ENCODE measurements around the gene PARVB.

PARVB gene

DNA sequence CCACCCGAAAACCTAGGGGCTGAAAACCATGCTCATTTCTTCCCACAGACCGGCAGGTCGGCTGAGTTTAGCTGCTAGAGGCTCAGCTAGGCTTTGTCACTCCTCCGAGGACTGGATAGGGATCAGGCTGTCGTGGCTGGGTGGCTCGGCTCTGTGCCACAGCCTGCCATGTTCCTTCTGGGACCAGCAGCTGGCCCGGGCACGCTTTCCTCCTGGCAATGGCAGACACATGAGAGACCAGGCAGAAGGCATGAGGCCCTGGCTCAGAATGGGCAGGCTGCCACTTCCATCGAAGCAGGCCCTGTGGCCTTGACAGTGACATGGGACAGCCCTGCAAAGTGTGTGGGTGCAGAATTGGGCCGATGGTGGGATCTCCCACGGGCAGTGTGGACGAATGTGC, 177.6 kb downstream of the PARVB start:
- DNase-seq (ENCODE audit: low spot score) = no peak
- Histone ChIP-seq H3K23ac (ENCODE audit: low read depth, low read length, poor library complexity) (peak overlapping the region; percentile 3), H2BK120ac (ENCODE audit: low read depth, low read length) (peak overlapping the region; percentile 48), H3K14ac (ENCODE audit: low read length) (no peak overlapping the region), H2BK5ac (ENCODE audit: low read length) (no peak overlapping the region), H3K4me1 (ENCODE audit: control insufficient read depth in 2 of 2, insufficient read depth in 1 of 2, low read depth in 1 of 2, low read length in 2 of 2) (peaks cover 0 to 2% of the 10 kb centered on the region in 2 donors), H2AFZ (ENCODE audit: low read length) (no peak overlapping the region), H2AK5ac (ENCODE audit: low read depth, low read length) (peak overlapping the region; percentile 81), H3K4ac (ENCODE audit: low read length) (no peak overlapping the region), H4K8ac (ENCODE audit: low read depth, low read length) (no peak overlapping the region), H3K36me3 (replicated peaks in 1 of 2; ENCODE audit: control insufficient read depth in 2 of 2, insufficient read depth in 2 of 2, low read length in 2 of 2) (no peaks in the 10 kb centered on the region), H2BK12ac (ENCODE audit: low read length) (no peak overlapping the region), H3K79me1 (ENCODE audit: low read depth, low read length) (peaks cover 2% of the 10 kb centered on the region), H4K91ac (ENCODE audit: low read depth, low read length, poor library complexity) (no peak overlapping the region), H3K27me3 (ENCODE audit: control insufficient read depth in 3 of 3, insufficient read depth in 3 of 3, low read depth in 1 of 3, low read length in 3 of 3) (peaks cover 0 to 32% (median 0%) of the 10 kb centered on the region in 3 experiments), H3K4me2 (ENCODE audit: insufficient read depth, low read length, poor library complexity, severe bottlenecking) (no peak overlapping the region), H3K18ac (ENCODE audit: low read length) (peak overlapping the region; percentile 44), H2BK15ac (ENCODE audit: low read length) (peak overlapping the region; percentile 82), H3K27ac (replicated peaks; ENCODE audit: low read length) (no peak overlapping the region), H3K9ac (ENCODE audit: low read depth, low read length, poor library complexity) (peak overlapping the region; percentile 45), H3K9me3 (replicated peaks in 1 of 2; ENCODE audit: control insufficient read depth in 2 of 2, insufficient read depth in 1 of 2, low read depth in 1 of 2, low read length in 2 of 2) (no peaks in the 10 kb centered on the region), H3K4me3 (ENCODE audit: low read length in 2 of 2) (no peak overlapping the region)
- no CpG with 5 or more reads among the region's 12 CpGs for WGBS, 2 donors (ENCODE audit: extremely low coverage in 2 of 2, insufficient read length in 2 of 2, insufficient replicate concordance in 1 of 2)

DNA sequence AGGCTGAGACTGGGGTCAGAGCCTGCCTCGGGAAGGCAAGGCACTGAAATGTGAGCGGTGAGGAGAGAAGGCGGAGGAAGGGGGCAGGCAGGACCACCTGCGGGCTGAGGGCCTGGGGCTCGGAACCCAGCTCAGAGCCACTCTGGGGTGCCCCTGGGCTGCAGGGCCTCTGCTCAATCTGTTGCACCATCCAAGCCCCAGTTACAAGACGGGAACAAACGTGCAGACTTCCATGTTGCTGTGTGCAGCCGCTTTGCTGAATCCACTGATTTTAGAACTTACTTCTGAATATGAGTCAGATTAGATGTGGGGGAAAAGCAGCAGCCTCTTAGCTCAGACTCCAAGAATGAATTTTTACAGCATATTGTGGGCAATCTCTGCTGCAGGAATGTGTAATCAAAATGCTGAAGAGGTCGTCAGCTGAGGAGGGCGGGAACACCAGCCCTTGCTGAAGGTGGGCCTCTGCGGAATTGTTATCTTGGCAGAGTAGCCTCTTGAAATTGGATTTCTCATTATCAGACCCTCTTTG, 178.2 kb downstream of the PARVB start:
- H2AK5ac ChIP-seq (ENCODE audit: low read depth, low read length) = no peak overlapping the region
- no peaks in the 10 kb centered on the region for H3K36me3 ChIP-seq (replicated peaks in 1 of 2; ENCODE audit: control insufficient read depth in 2 of 2, insufficient read depth in 2 of 2, low read length in 2 of 2)
- no peak overlapping the region for H2BK12ac ChIP-seq (ENCODE audit: low read length)
- H3K18ac ChIP-seq (ENCODE audit: low read length) = peak overlapping the region; percentile 44
- peak overlapping the region; percentile 82 for H2BK15ac ChIP-seq (ENCODE audit: low read length)
- H3K4ac ChIP-seq (ENCODE audit: low read length) = no peak overlapping the region
- no peaks in the 10 kb centered on the region for H3K9me3 ChIP-seq (replicated peaks in 1 of 2; ENCODE audit: control insufficient read depth in 2 of 2, insufficient read depth in 1 of 2, low read depth in 1 of 2, low read length in 2 of 2)
- WGBS, 2 donors (ENCODE audit: extremely low coverage in 2 of 2, insufficient read length in 2 of 2, insufficient replicate concordance in 1 of 2) = no CpG with 5 or more reads among the region's 11 CpGs
- peak overlapping the region in 1 of 2 donors; percentile 47 for H3K4me3 ChIP-seq (ENCODE audit: low read length in 2 of 2)
- H2BK5ac ChIP-seq (ENCODE audit: low read length) = peak overlapping the region; percentile 27
- H3K14ac ChIP-seq (ENCODE audit: low read length) = no peak overlapping the region
- no peak for DNase-seq (ENCODE audit: low spot score)
- no peak overlapping the region for H3K4me2 ChIP-seq (ENCODE audit: insufficient read depth, low read length, poor library complexity, severe bottlenecking)
- no peak overlapping the region for H3K27ac ChIP-seq (replicated peaks; ENCODE audit: low read length)
- peaks cover 0 to 2% of the 10 kb centered on the region in 2 donors for H3K4me1 ChIP-seq (ENCODE audit: control insufficient read depth in 2 of 2, insufficient read depth in 1 of 2, low read depth in 1 of 2, low read length in 2 of 2)
- peaks cover 2% of the 10 kb centered on the region for H3K79me1 ChIP-seq (ENCODE audit: low read depth, low read length)
- H3K9ac ChIP-seq (ENCODE audit: low read depth, low read length, poor library complexity) = peak overlapping the region; percentile 70
- no peak overlapping the region for H4K91ac ChIP-seq (ENCODE audit: low read depth, low read length, poor library complexity)
- H2BK120ac ChIP-seq (ENCODE audit: low read depth, low read length) = peak overlapping the region; percentile 48
- peak overlapping the region; percentile 19 for H4K8ac ChIP-seq (ENCODE audit: low read depth, low read length)
- H3K27me3 ChIP-seq (ENCODE audit: control insufficient read depth in 3 of 3, insufficient read depth in 3 of 3, low read depth in 1 of 3, low read length in 3 of 3) = peaks cover 0 to 32% (median 0%) of the 10 kb centered on the region in 3 experiments
- H2AFZ ChIP-seq (ENCODE audit: low read length) = no peak overlapping the region
- no peak overlapping the region for H3K23ac ChIP-seq (ENCODE audit: low read depth, low read length, poor library complexity)

DNA sequence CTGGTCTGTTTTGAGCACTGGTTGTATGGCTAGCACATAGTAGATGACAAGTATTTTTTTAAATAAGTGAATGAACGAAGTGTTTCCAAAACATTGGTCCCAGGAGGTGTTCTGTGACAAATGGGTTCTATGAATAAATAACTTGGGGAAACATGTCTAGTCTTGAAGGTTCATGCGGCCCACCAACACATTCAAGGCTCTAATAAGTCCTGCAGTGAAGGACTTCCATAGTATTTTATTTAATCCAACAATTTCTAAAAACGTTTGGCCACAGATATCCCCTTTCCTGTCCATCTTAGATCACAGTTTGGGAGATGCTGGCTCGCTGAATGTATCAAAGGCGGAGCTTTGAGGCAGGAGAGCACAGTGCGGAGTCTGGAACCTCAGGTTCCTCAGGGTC, 179.1 kb downstream of the PARVB start:
- Histone ChIP-seq H2AFZ (ENCODE audit: low read length) (no peak overlapping the region), H3K79me1 (ENCODE audit: low read depth, low read length) (peaks cover 2% of the 10 kb centered on the region), H3K27ac (replicated peaks; ENCODE audit: low read length) (no peak overlapping the region), H3K4me2 (ENCODE audit: insufficient read depth, low read length, poor library complexity, severe bottlenecking) (no peak overlapping the region), H4K8ac (ENCODE audit: low read depth, low read length) (no peak overlapping the region), H3K4me1 (ENCODE audit: control insufficient read depth in 2 of 2, insufficient read depth in 1 of 2, low read depth in 1 of 2, low read length in 2 of 2) (peaks cover 0 to 2% of the 10 kb centered on the region in 2 donors), H2BK15ac (ENCODE audit: low read length) (no peak overlapping the region), H3K14ac (ENCODE audit: low read length) (no peak overlapping the region), H3K9ac (ENCODE audit: low read depth, low read length, poor library complexity) (no peak overlapping the region), H2BK12ac (ENCODE audit: low read length) (no peak overlapping the region), H3K4ac (ENCODE audit: low read length) (no peak overlapping the region), H3K36me3 (replicated peaks in 1 of 2; ENCODE audit: control insufficient read depth in 2 of 2, insufficient read depth in 2 of 2, low read length in 2 of 2) (no peaks in the 10 kb centered on the region), H2BK5ac (ENCODE audit: low read length) (no peak overlapping the region), H2BK120ac (ENCODE audit: low read depth, low read length) (no peak overlapping the region), H3K27me3 (ENCODE audit: control insufficient read depth in 3 of 3, insufficient read depth in 3 of 3, low read depth in 1 of 3, low read length in 3 of 3) (peaks cover 0 to 32% (median 0%) of the 10 kb centered on the region in 3 experiments), H2AK5ac (ENCODE audit: low read depth, low read length) (no peak overlapping the region), H3K18ac (ENCODE audit: low read length) (no peak overlapping the region), H4K91ac (ENCODE audit: low read depth, low read length, poor library complexity) (no peak overlapping the region), H3K4me3 (ENCODE audit: low read length in 2 of 2) (no peak overlapping the region), H3K9me3 (replicated peaks in 1 of 2; ENCODE audit: control insufficient read depth in 2 of 2, insufficient read depth in 1 of 2, low read depth in 1 of 2, low read length in 2 of 2) (no peaks in the 10 kb centered on the region), H3K23ac (ENCODE audit: low read depth, low read length, poor library complexity) (no peak overlapping the region)
- no peak for DNase-seq (ENCODE audit: low spot score)
- WGBS, 2 donors (ENCODE audit: extremely low coverage in 2 of 2, insufficient read length in 2 of 2, insufficient replicate concordance in 1 of 2) = no CpG with 5 or more reads among the region's 6 CpGs

DNA sequence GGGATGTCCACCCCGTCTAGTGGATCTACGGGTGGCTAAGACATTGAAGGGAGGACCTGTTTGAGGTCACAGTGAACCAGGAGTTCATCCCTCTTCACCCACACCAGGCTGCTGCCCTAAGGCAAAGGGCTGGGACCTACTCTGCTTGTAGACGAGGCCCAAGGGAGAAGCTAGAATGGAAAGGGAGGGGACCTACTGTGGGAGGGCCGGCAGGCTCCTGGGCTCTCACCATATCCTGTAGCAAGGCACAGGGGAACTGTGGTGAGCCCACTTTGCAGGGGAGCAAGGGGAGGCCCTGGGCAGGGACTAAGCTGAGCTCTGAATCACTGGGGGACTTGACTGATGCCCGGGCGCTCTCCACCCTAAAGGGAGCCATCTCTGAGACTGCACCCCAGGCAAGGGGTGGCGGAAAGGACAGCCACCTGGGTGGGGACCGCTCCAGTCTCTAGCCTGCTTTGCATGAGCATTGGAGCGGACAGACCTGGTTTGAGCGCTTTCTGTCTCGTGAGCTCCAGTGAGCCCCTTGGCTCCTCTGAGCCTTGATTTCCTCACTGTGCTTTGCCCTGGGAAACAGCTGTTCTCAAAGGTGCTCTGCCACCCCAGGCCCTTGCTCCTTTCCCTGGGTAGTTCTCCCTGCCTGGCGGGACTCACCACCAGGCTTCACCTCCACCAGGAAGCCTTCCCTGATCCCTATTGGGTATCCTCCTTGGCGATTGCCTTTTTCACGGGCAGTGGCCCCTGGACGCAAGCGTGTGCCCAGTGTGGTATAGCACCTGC, 180.8 kb downstream of the PARVB start:
- Histone ChIP-seq H2AFZ (ENCODE audit: low read length) (no peak overlapping the region), H3K23ac (ENCODE audit: low read depth, low read length, poor library complexity) (no peak overlapping the region), H3K4ac (ENCODE audit: low read length) (no peak overlapping the region)

More for the DNA sequence above, 180.8 kb downstream of the PARVB start:
- no peak overlapping the region for H3K4me2 ChIP-seq (ENCODE audit: insufficient read depth, low read length, poor library complexity, severe bottlenecking)
- H3K14ac ChIP-seq (ENCODE audit: low read length) = peak overlapping the region; percentile 84
- no peak for DNase-seq (ENCODE audit: low spot score)
- peak overlapping the region; percentile 13 for H2BK120ac ChIP-seq (ENCODE audit: low read depth, low read length)
- peak overlapping the region; percentile 71 for H2BK5ac ChIP-seq (ENCODE audit: low read length)
- H4K8ac ChIP-seq (ENCODE audit: low read depth, low read length) = no peak overlapping the region
- peaks cover 0 to 27% (median 0%) of the 10 kb centered on the region in 3 experiments for H3K27me3 ChIP-seq (ENCODE audit: control insufficient read depth in 3 of 3, insufficient read depth in 3 of 3, low read depth in 1 of 3, low read length in 3 of 3)
- peak overlapping the region; percentile 98 for H2BK15ac ChIP-seq (ENCODE audit: low read length)
- no peaks in the 10 kb centered on the region for H3K36me3 ChIP-seq (replicated peaks in 1 of 2; ENCODE audit: control insufficient read depth in 2 of 2, insufficient read depth in 2 of 2, low read length in 2 of 2)
- no peaks in the 10 kb centered on the region for H3K9me3 ChIP-seq (replicated peaks in 1 of 2; ENCODE audit: control insufficient read depth in 2 of 2, insufficient read depth in 1 of 2, low read depth in 1 of 2, low read length in 2 of 2)
- H3K9ac ChIP-seq (ENCODE audit: low read depth, low read length, poor library complexity) = peak overlapping the region; percentile 30
- H2AK5ac ChIP-seq (ENCODE audit: low read depth, low read length) = peak overlapping the region; percentile 87
- H3K4me1 ChIP-seq (ENCODE audit: control insufficient read depth in 2 of 2, insufficient read depth in 1 of 2, low read depth in 1 of 2, low read length in 2 of 2) = peaks cover 0 to 2% of the 10 kb centered on the region in 2 donors
- peak overlapping the region; percentile 84 for H3K18ac ChIP-seq (ENCODE audit: low read length)
- no peak overlapping the region for H3K4me3 ChIP-seq (ENCODE audit: low read length in 2 of 2)
- no peak overlapping the region for H3K27ac ChIP-seq (replicated peaks; ENCODE audit: low read length)
- H2BK12ac ChIP-seq (ENCODE audit: low read length) = peak overlapping the region; percentile 46
- no CpG with 5 or more reads among the region's 16 CpGs for WGBS, 2 donors (ENCODE audit: extremely low coverage in 2 of 2, insufficient read length in 2 of 2, insufficient replicate concordance in 1 of 2)
- H3K79me1 ChIP-seq (ENCODE audit: low read depth, low read length) = peaks cover 2% of the 10 kb centered on the region
- no peak overlapping the region for H4K91ac ChIP-seq (ENCODE audit: low read depth, low read length, poor library complexity)

Data from neuronal stem cell (in vitro differentiated cells).